Right lung (tissue), 10 donors: ENCODE data around the gene TMEM95. TPM values are rescaled to one million over a fixed set of nuclear protein-coding genes. Genes with fewer than 3 reads are reported as not detected.

Source experiments
- DNase-seq, 2 donors: peaks; one replicate each; pipeline ENCODE4 v3.0.0-alpha.2; 2013
- long read RNA-seq, 8 donors: transcript quantifications; one replicate each; lab custom pipeline, GENCODE V29; 2026
- polyA plus RNA-seq, 5 donors: library from polyadenylated mRNA; unstranded; fragments of 120-200 nt; gene quantifications; one replicate each; pipeline versions ENCODE4 v1.2.1 to v1.2.3, GENCODE V29; 2013; ENCODE audit warnings: inconsistent platforms in 1 of 5, low replicate concordance in 1 of 5; ENCODE audit not compliant: insufficient read length in 5 of 5, insufficient read depth in 1 of 5

Gene TMEM95
- polyA plus RNA-seq: not detected
- long read RNA-seq, donor 1: 0 reads
- long read RNA-seq, donor 2: 0 reads
- long read RNA-seq, donor 3: 0 reads
- long read RNA-seq, donor 4: 0 reads
- long read RNA-seq, donor 5: 0 reads
- long read RNA-seq, donor 6: 0 reads
- long read RNA-seq, donor 7: 0 reads
- long read RNA-seq, donor 8: 0 reads

- DNase-seq: peak in 1 of 2 donors; percentile 34
Observed at GRCh38 chr17:7355053-7355452, at the start of gene TMEM95. Gene TMEM95, plus strand, starts transcription at chr17:7355156. Its CDS starts 49 bp downstream, at chr17:7355205.

- DNase-seq: peak; percentile 100
Observed at GRCh38 chr17:7306911-7307685, 47.9 kb upstream of the TMEM95 start, which contains the start of gene EIF5A. Gene EIF5A, plus strand, starts transcription at chr17:7307628. Its CDS starts 2,008 bp downstream, at chr17:7309636.

- DNase-seq: peak; percentile 15 to 25
Observed at GRCh38 chr17:7307686-7308624, 47.0 kb upstream of the TMEM95 start.

- DNase-seq: peak; percentile 56 to 63
Observed at GRCh38 chr17:7308625-7309433, 46.1 kb upstream of the TMEM95 start.

- DNase-seq: no peak
Observed at GRCh38 chr17:7309628-7310027, 45.3 kb upstream of the TMEM95 start.

GRCh38 chr17:7311110-7311705, 43.7 kb upstream of the TMEM95 start:
- DNase-seq: no peak

DNA sequence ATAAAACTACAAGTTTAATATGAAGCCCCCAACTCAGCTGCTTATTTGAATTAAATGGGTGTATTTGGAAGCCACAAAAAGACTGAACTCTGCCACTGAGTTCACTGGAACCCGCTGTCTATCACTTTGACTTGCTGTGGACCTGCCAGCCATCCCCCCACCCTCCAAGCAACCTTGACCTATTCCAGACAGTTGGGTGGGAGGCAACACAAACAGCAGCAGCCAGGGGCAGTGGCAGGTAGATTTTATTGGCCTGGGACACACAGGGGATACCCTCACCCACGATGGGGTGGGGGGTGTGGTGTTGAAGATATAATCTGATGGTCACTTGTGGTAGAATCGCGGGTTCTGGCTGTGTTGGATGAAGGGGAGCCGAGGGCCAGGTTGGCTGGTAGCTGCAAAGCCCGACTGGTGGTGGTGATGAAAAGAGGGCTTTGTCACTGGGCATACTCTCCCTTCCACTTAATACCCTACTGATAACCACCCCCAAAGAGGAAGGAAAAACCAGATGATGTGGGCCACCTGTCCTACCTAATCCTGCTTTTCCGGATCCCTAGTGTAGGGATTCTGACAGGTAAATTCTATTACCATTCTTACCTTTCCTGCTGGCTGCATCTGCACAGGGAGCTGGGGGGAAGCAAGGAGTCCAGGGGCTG, 42.4 kb upstream of the TMEM95 start:
- no peak for DNase-seq

DNA sequence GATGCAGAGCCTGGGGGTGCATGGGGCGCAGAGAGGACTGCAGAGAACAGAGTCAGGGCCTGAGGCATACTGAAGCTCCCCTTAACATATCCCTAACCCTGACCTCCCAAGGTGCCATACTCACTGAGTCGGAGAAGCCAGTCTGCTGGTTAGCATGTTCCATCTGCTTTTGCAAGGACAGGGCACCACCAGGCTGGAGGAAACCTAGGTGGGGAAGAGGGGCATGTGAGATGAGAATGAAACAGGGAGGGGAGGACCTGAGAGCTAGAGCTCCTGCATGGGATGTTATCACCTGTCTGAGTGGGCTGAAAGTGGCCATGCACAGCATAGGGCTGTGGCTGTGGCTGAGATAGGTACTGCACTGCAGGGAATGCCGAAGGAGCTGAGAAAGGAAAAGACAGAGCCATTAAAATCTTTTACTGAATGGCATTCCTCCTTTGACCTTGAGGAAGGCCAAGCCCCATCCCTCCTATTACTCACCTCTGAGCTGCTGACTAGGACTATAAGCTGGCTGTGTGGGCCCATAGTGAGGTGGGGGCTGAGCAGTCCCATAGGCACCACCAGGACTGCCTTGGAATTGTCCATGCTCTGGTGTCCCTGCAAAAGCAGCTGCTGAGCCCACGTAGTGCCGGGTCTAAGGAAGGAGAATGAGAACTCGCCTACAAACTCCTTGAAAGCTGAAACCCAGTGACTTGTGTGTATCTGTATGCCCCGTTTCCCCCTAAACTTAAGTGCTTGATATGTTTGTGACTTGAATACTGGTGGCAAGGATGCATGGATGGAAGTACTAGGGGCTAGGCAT, 41.7 kb upstream of the TMEM95 start:
- DNase-seq: no peak

GRCh38 chr17:7313890-7314718, 40.9 kb upstream of the TMEM95 start:
- DNase-seq: no peak

DNA sequence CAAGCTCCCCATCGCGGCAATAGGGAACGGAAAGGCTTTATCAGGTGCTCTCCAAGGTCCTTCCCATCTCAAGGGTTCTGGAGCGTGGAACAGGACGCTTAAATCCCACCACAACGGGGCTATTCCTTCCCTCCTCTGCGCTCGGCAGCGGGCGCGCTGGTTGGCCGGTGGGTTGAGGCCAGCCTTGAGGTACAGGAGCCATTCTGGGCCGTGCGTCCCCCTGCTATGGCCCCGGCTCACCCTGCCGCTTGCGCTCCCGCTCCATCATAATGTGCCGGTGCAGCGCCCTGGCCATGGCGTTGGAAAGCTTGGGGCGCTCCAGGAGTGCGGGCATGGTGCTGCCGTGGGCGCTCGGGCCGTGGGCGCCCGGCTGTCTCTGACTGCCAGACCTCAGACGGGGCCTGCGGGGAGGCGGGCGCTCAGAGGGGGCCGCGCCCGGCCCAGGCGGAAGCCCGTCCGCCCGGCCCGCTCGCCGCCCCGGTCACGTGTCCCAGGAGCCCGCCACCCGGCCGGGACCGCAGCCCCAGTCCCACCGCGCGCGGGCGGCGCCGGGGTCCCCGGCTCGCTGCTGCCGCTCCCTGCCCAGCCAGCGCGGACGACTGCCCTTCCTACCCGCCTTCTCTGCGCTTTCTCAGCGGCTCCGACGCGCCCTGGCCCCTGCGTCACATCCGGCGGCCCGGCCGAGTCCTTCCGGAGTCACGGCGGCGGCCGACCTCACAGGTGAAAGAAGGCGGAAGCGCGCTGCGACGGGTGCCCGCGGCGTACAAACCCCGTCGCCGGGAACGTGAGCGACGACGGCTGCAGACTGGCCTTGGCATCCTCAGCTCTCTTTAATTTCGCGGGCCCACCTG, 40.0 kb upstream of the TMEM95 start, which contains the start of gene GPS2:
Gene GPS2, minus strand, starts transcription at position 642 of the 851 bp plus-strand sequence. Its CDS starts 308 bp downstream, at position 334.
- DNase-seq: peak; percentile 83 to 85

DNA sequence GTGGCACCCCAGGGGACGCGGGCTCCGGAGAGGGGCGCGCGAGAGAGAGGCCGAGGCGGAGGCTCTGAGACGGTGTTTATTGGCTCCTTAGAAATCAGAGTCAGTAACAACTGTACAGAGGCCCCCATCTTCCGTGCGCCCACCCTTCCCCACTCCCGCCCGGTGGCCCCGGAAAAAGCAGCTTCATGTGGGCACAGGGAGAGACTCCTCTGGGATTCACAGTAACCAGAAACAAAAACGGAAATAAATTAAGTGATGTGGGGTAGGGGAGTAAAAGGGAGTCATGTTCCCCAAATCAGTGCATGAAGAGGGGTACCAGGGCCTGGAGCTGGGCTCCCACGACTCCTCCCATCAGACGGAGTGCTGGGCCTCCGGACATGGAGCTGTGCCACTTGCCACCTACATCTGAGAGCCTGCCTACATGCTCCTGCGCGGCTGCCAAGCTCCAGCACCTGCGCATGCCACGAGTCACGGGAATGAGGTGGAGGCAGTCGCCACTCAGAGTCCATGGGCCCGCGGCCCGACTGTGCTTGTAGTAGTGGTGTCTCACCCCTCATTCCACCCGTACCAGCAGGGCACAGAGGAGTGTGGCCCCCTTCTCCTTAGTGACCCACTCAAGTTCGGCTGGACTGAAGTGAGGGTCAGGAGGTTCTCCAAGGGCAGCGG, 39.3 kb upstream of the TMEM95 start:
- DNase-seq: no peak

DNA sequence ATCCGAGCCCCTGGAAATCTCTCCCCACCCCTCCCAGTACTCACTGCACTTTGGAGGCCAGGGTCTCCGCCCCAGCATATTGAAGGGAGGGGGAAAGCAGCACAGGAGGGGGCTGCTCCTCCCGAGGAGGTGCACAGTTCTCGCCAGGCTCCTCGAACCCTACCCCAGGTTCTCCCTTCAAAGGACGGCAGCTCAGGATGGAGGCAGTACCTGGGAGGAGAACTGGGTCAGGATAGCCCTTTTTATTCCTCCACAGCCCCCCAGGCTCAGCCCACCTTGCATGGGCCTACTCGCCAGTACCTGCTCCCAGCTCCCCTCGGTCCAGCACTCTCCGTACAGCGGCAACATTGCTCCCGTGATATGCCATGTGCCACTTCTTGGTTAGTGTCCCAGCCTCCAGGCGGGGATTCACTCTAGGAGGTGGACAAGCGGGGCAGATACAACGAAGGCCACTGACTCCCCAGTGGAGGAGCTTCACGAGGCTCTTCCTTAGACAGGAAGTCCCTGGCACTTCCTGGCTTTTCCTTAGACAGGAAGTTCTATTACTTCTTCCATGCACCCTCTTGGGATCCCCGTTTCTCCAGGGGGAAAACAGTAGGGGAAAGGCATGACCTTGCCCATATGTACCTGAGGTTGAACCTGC, 37.7 kb upstream of the TMEM95 start:
- no peak for DNase-seq

GRCh38 chr17:7318121-7318860, 36.7 kb upstream of the TMEM95 start:
- DNase-seq: no peak

DNA sequence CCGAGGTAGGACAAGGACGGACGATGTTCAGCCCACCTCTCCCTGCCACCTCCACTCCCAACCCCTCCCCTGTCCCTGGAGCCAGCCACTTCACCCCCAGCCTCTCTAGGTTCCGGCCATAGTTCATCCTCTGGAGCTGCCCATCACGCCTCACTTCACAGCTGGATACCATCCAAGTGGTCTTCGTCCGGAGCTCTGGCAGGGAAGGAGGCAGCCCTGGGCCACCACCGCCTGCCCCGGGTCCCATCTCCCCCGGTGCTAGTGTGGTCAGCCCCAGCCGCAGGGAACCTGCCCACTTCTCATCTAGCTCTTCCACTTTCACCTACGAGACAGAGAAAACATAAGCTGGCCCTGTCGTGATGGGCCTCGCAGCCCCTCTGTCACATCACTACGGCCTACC, 33.5 kb upstream of the TMEM95 start:
- no peak for DNase-seq

DNA sequence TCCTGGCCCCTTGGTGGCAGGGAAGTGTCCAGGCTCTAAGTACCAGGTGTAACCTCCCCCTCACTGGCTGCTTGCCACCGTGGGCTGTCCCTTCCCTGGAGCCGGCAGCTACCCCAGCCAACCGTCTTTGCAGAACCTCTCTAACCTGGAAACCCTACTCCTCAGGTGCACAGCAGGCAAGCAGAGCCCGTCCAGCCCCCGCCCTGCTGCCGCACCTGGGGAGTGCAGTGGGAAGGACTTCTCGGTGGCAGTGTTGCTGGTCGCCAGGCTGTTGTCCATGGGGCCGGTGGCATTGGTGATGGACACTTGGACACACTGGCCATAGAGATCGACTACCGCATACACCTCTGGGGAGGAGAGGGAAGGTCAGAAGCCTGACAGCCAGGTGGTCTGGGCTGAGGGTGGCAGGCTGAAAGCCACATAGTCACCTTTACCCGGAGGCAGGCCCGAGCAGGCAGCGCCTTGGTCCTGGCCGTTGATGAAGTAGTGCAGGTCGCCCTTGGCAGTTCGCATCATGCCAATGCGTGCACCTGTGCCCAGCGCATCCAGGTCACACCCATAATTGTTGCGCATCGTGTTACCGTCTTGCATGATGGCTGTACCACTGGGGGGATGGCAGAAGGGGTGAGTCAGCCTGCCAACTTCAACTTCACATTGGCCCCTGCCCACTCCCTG, 32.3 kb upstream of the TMEM95 start:
- no peak for DNase-seq
